ENCODE results near the gene MIX23.
"Not testable (repeated sequence)": the region's sequence is repeated elsewhere in the genome, so short reads cannot be mapped to it uniquely, and the experiment has no call there.

MIX23 gene

DNA sequence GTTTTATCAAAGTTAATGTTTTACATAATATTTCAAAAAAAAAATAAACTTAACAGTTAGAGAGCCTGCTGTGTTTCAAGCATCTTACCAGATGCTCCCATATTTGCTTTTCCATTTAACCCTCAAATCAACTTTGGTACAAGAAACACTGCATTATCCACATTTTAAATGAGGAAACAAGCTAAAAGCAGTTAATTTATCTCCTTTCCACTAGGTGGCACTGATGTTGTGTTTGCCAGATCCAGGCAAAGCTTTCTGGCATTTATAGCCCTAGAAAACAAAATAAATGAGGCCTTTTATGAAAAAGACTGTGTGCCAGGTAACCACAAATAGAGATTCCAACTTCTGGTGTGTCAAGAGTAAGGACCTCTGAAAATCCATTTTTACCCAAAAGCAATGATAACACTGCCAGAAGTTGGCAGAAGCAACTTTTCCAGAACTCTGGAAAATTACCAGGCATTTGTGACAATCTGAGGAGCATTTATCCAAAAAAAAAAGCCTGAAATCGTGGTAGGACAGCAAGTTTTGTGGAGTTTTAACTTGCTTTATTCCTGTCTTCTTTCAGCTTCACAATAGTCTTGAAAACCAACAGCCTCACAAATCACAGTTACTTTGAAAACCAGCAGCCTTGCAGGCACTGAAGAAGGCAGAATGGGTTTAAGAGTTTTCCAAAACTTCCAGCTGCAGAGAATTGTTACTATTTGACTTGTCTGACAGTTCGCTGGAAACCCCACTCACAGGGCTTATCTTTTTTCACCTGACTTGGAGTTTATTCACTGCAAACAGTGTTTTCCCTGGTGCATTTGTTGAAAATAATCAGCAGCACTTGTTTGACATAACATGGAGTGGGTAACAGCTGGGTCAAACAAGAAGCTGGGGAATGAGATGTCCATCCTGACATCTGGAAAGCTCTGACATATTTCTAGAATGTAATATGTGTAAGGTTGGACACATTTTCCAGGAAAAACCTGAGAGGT is 10.1 kb upstream of the MIX23 start:
- DNase-seq (ENCODE audit: low read depth, low spot score) = no peak

DNA sequence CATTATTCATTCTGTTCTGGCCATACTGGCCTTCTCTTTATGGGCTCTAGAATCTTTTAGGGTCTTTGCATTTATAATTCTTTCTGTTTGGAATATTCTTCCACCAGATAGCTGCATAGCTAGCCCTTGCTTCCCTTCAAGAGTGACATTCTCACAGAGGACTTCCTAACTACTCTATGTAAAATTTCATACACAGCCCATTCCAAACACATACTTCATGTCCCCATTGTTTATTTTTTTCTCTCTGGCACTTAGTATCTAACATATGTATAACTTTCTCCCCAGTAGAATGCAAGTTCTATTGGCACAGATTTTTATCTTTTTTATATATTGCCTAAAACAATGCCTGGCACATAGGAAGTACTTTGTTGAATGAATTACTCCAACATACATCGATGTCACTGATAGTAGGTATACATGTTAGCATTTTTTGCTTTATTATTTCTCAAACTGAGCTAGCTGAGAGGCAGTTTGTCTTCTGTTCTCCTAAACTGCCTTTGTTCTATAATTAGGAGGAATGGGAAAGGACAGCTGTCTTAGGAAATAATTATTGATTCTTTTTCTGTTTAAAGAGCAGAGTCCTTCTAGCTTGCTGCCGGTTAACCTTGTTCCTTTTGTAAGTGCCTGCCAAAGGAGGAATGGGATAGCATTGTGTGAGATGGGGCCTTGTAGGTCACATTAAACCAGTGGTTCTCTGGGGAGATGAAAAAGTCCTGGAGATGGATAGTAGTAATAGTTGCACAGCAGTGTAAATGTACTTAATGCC is 8.8 kb upstream of the MIX23 start:
- DNase-seq (ENCODE audit: low read depth, low spot score) = no peak

DNA sequence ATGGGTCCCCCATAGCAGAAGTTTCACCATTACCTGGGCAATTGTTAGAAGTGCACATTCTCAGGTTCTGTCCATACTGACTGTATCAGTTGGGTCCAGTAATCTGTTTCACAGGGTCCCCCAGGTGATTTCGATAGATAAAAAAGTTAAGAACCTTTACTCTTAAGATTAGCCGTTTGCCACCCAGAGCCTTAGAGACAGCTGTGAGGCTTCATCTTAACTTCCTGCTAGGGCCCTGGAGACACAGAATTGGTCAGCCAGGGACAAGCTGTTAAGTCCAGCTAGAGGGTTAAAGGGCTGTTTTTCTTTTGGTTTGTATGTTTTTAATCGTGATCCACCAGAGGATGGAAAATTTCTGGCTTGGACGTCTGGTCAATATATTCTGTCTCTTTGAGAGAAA is 7.6 kb upstream of the MIX23 start:
- DNase-seq (ENCODE audit: low read depth, low spot score) = no peak

DNA sequence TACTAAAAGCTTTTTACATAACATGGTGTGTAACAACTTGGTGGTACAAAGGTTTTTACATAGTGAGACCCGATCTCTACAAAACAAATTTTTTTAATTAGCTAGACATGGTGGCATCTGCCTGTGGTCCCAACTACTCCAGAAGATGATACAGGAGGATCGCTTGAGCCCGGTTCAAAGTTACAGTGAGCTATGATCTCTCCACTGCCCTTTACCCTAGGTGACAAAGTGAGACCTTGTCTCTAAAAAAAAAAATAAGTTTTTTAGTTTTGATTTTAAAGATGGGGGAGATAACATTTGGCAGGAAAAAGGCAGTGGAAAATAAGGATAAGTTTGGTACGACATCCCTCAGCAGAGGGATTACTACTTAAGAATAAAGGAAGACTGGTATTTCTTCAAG is 6.9 kb upstream of the MIX23 start:
- no peak for DNase-seq (ENCODE audit: low read depth, low spot score)

DNA sequence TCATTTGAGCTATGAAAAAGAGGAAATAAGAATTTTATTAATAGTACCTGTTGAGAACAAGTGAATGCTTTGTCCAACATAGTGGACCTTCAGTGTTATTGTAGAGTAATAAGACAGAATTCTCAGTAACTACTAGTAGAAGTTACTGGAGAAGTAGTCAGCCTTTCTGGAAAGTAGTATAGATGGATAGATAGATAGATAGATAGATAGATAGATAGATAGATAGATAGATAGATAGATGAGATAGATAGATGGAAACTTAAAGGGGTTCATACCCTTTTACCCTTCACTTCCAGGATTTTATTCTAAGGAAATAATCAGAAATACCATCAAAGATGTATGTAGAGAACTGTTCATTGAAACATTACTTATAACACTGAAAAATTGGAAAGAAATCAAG is 6.2 kb upstream of the MIX23 start:
- DNase-seq (ENCODE audit: low read depth, low spot score) = no peak

DNA sequence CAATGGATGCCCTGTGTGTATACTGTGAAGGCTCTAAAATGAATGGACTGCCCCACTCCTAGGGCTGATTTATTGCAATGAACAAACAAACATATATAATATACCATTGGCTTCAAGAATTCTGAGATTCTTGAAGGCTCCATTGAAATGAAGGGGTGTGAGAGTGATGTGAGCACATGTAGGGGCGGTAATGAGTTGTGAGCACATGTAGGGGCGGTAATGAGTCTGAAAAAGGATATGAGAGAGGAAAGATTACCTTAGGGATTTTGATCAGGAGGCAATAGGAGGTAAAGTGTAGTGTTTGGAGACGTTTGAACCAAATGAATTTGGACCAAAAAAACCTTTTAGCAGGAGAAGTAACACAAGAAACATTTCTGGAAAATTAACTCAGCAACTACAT is 4.7 kb upstream of the MIX23 start:
- DNase-seq (ENCODE audit: low read depth, low spot score) = no peak

DNA sequence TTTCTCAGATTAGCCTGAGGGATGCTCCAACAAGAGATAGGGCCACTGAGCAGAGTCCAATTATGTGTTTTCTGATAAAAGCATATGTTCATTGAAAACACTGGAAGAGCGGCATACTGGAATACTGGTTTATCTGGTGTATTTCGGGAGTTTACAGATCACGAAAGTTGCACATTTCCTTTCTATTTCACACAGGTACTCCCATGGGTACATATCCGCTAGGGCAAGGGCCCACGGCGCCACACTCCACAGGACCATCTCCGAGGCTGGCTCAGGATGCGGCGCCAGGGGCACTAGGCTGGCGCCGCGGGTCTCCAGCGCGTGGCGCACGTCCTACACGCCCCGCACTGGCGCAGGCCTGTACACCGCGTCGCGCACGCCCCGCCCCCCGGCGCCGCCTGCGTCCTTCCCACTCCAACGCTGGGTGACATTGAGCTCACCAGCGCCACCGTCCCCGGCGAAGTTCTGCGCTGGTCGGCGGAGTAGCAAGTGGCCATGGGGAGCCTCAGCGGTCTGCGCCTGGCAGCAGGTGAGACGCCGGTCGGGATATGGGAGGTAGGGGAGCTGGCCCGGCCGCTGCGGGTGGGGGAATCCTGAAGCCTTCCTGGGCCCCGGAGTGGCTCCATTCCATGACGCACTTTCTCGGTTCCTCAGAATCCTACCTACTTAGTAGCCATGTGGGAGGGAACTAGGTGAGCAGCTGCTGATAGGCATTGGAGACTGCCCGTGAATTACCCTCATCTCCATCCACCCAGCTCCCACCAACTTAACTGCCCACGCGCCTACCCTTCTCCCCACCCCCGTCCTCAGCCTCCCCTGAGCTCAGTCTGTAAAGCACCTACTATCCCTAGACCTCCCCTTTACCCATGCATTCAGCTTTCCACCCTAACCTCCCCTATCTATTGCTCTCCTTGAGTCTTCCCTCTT is 1.0 kb upstream of the MIX23 start, which contains the start of gene FAM162A:
FAM162A (plus strand) TSS at position 412 of the 927 bp plus-strand sequence; CDS start at position 496, 84 bp downstream.
- DNase-seq (ENCODE audit: low read depth, low spot score) = peak; percentile 96

DNA sequence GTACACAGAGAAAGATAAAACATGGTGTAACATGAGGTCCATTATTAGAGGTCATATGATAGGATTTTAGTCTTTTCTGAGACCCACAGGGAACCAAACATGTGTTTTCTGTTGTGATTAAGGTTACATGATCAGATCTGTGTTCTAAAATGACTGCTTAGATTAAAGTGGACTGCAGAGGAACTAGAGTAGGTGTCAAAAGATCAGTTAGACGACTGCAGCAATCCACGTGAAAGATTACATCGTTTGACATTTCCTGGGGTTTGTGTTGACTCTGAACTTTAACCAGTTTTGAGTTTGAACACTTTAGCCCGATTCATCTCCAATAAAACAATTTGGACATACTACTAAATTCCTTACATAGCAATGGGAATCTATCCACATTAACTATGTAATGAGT is 5.1 kb downstream of the MIX23 start:
- DNase-seq (ENCODE audit: low read depth, low spot score) = no peak

DNA sequence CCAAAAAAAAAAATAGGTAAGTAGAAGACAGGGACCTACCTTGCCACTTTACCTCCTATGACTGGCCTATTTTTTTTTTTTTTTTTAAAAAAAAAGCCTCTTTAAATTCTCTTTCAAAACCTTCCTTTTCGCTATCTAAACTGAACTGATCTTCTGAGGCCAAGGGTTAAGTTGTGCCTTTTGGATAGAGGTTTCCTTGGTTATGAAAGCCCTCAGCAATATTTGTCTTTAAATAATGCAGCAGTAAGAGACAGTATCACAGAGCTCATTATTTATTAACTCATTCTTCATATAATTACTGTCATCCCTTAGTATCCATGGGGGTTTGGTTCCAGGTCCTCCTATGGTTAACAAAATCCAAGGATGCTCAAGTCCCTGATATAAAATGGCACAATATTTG is 9.0 kb downstream of the MIX23 start:
- no peak for DNase-seq (ENCODE audit: low read depth, low spot score)

DNA sequence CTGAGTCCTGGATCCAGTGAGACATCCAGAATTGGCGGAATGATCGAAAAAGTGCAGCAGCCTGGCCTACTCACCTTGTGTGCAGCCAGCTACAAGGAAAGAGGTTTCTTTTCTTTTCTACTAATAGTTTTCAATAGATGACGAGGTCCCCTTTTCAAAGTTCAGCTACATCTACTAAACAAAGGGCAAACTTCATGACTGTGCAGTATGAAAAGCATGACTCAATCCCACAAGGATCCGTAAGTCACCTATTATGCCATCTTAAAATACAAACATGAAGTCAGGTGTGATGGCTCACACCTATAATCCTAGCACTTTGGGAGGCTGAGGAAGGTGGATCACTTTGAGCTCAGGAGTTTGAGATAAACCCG is 16.7 kb downstream of the MIX23 start:
- no peak for DNase-seq (ENCODE audit: low read depth, low spot score)

DNA sequence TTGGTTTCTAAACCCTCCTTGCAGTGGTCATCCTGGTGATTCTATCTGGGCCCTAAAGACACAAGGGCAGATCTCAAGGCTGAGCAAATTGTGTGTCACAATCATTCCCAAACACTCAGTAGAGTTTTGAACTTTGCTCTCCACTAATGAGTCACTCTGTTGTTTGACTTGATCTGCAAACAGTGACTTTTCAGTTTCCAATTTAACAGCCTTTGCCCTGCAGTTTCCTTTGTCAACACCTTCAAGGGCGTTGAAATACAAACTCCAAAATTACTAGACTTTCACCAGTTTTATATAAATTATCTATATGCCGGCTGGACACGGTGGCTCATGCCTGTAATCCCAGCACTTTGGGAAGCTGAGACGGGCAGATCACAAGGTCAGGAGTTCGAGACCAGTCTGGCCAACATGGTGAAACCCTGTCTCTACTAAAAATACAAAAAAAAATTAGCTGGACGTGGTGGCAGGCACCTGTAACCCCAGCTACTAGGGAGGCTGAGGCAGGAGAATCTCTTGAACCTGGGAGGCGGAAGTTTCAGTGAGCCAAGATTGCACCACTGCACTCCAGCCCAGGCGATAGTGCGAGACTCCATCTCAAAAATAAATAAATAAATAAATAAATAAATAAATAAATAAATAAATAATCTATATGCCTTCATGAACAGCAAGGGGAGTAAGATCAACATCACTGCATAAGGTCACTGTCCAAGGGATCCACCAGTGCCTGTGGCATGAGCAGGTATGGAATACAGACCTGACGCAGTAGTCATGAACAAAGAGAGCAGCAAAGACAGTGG is 17.3 kb downstream of the MIX23 start:
- not testable (repeated sequence) for DNase-seq (ENCODE audit: low read depth, low spot score)

DNA sequence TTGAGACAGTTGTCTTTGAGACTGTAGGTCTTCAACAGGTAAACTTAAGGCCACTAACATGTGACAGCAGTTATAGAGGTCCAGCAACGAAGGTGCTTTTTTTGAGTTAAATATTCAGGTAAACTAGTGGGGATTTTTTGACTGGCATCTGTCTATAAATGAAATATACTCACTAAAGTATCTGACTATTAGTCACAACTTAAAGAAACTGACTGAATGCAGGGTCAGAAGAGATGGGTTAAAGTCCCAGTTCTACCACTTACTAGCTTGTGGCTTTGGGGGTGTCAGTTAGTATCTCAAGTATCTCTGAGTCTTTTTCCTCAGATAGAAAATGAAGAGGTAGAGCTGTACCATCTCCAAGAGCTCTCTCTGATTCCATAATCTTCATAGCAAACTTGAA is 18.0 kb downstream of the MIX23 start:
- no peak for DNase-seq (ENCODE audit: low read depth, low spot score)

DNA sequence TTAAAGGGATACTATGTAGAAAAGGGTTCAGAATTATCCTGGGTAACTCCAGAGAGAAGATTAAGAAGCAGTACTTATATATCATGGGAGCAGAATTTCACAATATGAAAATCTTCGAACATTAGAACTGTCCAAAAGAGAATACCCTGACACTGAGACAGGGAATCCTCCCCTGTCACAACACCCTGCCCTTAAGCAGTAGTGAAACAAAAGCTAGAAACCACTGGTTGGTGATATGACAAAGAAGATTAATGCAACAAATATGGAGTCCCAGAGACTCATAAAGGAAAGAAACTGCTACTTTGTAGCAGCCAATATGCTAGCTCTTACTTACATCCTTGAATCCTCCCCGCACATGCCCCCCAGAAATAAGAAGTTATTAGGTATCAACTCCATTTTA is 18.5 kb downstream of the MIX23 start:
- DNase-seq (ENCODE audit: low read depth, low spot score) = no peak

DNA sequence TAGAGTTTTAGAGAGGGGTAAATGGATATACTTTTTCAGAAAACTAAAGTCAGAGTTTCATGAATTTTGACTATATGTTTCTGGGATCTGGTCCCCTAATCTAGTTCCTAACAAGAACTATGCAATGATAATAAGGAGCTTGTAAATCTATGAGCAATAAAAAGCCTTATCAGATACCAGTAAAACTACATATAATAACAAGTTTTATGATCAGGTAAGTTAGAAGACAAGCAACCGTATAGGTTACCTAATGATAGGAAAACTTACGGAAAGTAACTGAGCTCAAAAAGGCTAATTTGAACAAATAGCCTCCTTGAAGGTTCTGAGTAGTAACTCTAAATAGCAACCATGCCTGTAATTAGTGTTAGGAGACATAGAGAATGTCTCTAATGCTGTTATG is 21.0 kb downstream of the MIX23 start:
- no peak for DNase-seq (ENCODE audit: low read depth, low spot score)

DNA sequence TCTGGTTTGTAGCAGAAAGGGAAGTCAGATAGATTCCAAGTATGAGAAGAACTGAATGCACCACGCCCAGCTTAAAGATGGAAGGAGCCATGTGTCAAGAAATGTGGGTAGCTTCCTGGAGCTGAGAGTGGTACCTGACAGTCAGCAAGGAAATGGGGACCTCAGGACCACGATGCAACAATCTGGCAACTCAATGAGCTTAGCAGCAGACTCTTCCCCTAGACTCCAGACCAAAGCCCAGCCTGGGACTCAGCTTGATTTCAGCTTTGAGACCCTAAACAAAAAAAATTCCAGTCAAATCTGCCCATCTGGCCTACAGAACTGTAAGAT is 24.4 kb downstream of the MIX23 start:
- no peak for DNase-seq (ENCODE audit: low read depth, low spot score)

DNA sequence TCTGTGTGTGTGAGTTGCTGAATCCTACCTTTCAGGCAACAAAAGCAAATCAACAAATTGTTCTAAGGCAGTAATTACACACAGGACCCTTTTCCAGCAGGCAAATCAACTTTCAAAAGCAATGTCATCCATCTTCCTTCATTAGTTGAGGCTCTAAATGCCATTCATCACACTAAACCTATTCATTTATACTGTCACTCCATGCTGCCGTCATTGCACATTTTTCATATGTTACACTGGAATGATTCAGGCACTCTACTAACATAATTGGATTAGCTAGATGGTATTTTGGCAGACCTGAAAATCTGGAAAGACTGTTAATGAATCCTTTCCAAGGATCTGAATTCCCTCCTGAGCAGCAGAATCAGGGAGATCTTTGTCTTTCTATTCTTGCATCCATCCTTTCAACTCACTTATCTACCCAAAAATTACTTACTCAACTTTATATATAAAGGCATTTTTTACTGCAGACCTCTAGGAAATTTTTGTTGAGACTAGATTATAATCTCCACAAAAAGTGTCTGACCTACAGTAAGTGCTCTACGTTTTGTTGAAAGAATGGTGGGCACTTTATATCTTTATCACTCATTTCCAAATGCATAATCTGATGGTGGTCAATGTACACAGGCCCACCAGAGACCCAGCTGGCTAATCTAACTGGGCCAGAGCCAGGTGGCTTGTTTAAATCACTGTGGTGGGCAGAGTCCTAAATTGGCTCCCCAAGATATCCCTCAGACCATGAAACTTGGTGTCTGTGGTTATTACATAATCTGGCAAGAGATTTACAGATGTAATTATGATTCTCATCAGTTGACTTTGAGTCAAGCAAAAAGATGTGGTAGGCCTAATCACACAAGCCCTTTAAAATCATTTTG is 25.0 kb downstream of the MIX23 start:
- DNase-seq (ENCODE audit: low read depth, low spot score) = no peak

DNA sequence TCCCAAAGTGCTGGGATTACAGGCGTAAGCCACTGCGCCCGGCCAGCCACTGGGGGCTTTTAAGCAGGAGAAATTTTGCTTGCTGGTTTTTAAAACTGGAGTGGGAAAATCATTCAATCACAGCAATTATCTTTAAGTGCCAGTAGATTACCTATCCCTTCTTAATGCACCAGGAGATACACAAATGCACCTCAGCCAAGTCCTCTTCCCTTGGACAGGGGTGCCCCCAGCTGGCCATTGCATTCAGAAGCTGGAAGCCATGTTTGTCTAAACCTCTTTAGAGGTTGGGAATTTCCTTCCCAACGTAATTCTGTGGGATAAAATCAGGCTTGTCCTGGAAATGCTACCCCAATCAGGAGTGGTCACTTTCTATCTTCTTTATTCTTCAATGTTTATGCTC is 26.6 kb downstream of the MIX23 start:
- peak; percentile 44 for DNase-seq (ENCODE audit: low read depth, low spot score)

DNA sequence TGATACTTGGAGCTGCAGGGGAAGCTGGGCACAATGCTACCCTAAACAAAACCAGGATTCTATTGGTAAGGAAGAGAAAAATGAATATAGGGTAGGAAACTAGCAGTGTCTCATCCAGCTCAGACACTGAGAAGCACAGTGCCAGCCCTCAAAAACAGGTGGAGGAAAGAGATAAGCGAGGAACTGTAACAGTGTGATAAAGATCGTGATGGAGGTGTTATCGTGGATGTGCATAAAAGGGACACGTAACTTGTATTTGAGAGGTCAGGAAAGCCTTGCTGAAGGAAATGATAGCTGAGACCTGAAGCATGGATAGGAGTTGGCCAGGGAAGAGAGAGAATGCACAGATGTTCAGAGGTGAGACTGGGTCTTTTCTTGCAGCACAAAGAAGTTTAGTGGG is 27.4 kb downstream of the MIX23 start:
- DNase-seq (ENCODE audit: low read depth, low spot score) = no peak

DNA sequence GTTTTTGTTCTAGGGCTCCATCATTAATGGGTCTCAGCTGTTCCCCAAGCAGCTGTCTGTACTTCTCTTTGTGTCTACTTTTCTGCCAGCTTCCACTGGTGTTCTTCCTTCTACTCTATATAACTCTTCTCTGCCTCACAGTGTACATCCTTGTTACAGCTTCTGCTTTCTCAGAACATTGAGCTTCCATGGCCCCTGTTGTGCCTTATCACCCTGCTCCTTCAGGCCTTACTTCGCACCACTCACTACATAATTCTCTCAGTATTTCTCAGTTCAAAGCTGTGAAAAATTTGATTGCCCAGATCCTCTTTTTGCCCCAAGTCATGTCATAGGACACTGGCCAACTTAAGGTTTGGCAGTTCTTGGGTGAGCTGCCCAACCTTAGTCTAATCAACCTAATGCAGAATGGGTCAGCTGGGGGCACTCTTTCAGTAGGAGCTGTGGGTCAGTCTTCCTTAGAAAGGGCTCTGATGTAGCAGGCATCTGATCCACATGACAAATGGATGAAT is 29.1 kb downstream of the MIX23 start:
- no peak for DNase-seq (ENCODE audit: low read depth, low spot score)

DNA sequence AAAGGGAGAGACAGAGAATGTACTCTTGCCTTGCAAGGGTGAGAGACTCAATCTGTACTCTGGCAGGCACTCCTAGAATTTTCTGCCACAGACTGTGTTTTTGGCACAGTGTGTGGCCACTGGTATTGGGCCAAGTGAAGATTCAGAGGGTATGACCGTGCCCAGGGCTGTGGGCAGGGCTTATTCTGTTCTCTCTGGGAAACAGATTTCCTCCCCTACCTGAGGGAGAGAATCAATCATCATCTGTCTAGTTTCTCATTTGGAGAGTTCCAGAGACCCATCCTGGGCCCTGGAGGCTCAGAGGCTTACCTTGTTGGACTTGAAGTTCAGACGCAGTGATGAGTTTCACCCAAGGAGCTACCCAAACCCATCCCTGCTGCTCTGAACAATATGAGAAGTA is 29.8 kb downstream of the MIX23 start:
- DNase-seq (ENCODE audit: low read depth, low spot score) = no peak
